Effector memory CD4-positive, alpha-beta T cell (primary cell): Measurements from ENCODE around the gene IL21R.
A peak's percentile ranks its signal among the peaks of the same experiment; 100 is the strongest.

Source experiments
- DNase-seq, 3 donors: peaks; one replicate each; pipeline ENCODE4 v3.0.0-alpha.2; 2020
- H3K27ac ChIP-seq: 2 replicates; pipeline ENCODE4 v1.7.0; 2013; ENCODE audit warnings: mild to moderate bottlenecking, low read length, moderate library complexity; ENCODE audit not compliant: insufficient read depth, poor library complexity, severe bottlenecking
- H3K27me3 ChIP-seq: replicated peaks from 2 replicates; pipeline ENCODE4 v1.7.0; 2013; ENCODE audit warnings: mild to moderate bottlenecking, low read length; ENCODE audit not compliant: insufficient read depth, control insufficient read depth, poor library complexity, severe bottlenecking
- H3K36me3 ChIP-seq: 2 replicates; pipeline ENCODE4 v1.7.0; 2013; ENCODE audit warnings: mild to moderate bottlenecking, low read length, moderate library complexity; ENCODE audit not compliant: control insufficient read depth, insufficient read depth
- H3K4me1 ChIP-seq: 2 replicates; pipeline ENCODE4 v1.7.0; 2013; ENCODE audit warnings: low read length, mild to moderate bottlenecking; ENCODE audit not compliant: control insufficient read depth, insufficient read depth, poor library complexity, severe bottlenecking
- H3K4me3 ChIP-seq: 2 replicates; pipeline ENCODE4 v1.7.0; 2013; ENCODE audit warnings: low read length, low read depth, mild to moderate bottlenecking; ENCODE audit not compliant: insufficient read depth, poor library complexity, severe bottlenecking
- H3K9me3 ChIP-seq: 2 replicates; pipeline ENCODE4 v1.7.0; 2013; ENCODE audit warnings: mild to moderate bottlenecking, low read length, moderate library complexity; ENCODE audit not compliant: control insufficient read depth
- total RNA-seq, 3 donors: gene quantifications; one replicate each; lab custom pipeline; 2026; lab: John Stamatoyannopoulos, UW

Gene IL21R
- 47.8 to 123 (median 62.4) reads per million in 3 donors for total RNA-seq

GRCh38 chr16:27401768-27402568 is at the start of gene IL21R:
Gene IL21R, plus strand, starts transcription at chr16:27402174. Its CDS starts 27,898 bp downstream, at chr16:27430072.
- Histone ChIP-seq H3K4me1 (peaks cover 46% of the 10 kb centered on the region), H3K4me3 (peak within 1 kb of the TSS; percentile 62), H3K27me3 (no peaks in the 10 kb centered on the region), H3K36me3 (no peaks in the 10 kb centered on the region), H3K27ac (peak within 1 kb of the TSS; percentile 83), H3K9me3 (no peaks in the 10 kb centered on the region)
- DNase-seq = peak; percentile 74 to 89 (median 88)

- Histone ChIP-seq H3K4me1 (no peaks in the 10 kb centered on the region), H3K27ac (no peak overlapping the region), H3K36me3 (peaks cover 85% of the 10 kb centered on the region), H3K9me3 (no peaks in the 10 kb centered on the region), H3K4me3 (no peak overlapping the region), H3K27me3 (no peaks in the 10 kb centered on the region)
- DNase-seq = no peak
Measured at GRCh38 chr16:27353853-27354252, 48.1 kb upstream of the IL21R start.

- Histone ChIP-seq H3K36me3 (peaks cover 80% of the 10 kb centered on the region), H3K4me1 (no peaks in the 10 kb centered on the region), H3K9me3 (no peaks in the 10 kb centered on the region), H3K4me3 (no peak overlapping the region), H3K27me3 (no peaks in the 10 kb centered on the region), H3K27ac (peak overlapping the region; percentile 19)
- DNase-seq = peak in 2 of 3 donors; percentile 16 to 18
Measured at GRCh38 chr16:27355610-27356009, 46.4 kb upstream of the IL21R start.

GRCh38 chr16:27356794-27357193 is 45.2 kb upstream of the IL21R start:
- H3K9me3 ChIP-seq = no peaks in the 10 kb centered on the region
- no peaks in the 10 kb centered on the region for H3K4me1 ChIP-seq
- no peak overlapping the region for H3K27ac ChIP-seq
- H3K4me3 ChIP-seq = no peak overlapping the region
- no peak for DNase-seq
- H3K36me3 ChIP-seq = peaks cover 81% of the 10 kb centered on the region
- no peaks in the 10 kb centered on the region for H3K27me3 ChIP-seq

GRCh38 chr16:27359051-27359450 is 42.9 kb upstream of the IL21R start:
- no peak overlapping the region for H3K4me3 ChIP-seq
- peaks cover 85% of the 10 kb centered on the region for H3K36me3 ChIP-seq
- no peaks in the 10 kb centered on the region for H3K4me1 ChIP-seq
- H3K27me3 ChIP-seq = no peaks in the 10 kb centered on the region
- H3K9me3 ChIP-seq = no peaks in the 10 kb centered on the region
- no peak overlapping the region for H3K27ac ChIP-seq
- DNase-seq = no peak

- Histone ChIP-seq H3K4me1 (no peaks in the 10 kb centered on the region), H3K27me3 (no peaks in the 10 kb centered on the region), H3K9me3 (no peaks in the 10 kb centered on the region), H3K36me3 (peaks cover 83% of the 10 kb centered on the region), H3K4me3 (no peak overlapping the region), H3K27ac (no peak overlapping the region)
- DNase-seq = no peak
Measured at GRCh38 chr16:27359615-27360014, 42.4 kb upstream of the IL21R start.

GRCh38 chr16:27361987-27362386 is 40.0 kb upstream of the IL21R start:
- no peak overlapping the region for H3K4me3 ChIP-seq
- H3K27me3 ChIP-seq = no peaks in the 10 kb centered on the region
- H3K36me3 ChIP-seq = peaks cover 63% of the 10 kb centered on the region
- no peaks in the 10 kb centered on the region for H3K9me3 ChIP-seq
- peaks cover 9% of the 10 kb centered on the region for H3K4me1 ChIP-seq
- no peak overlapping the region for H3K27ac ChIP-seq
- DNase-seq = no peak

GRCh38 chr16:27362570-27363245 is 39.3 kb upstream of the IL21R start:
- peaks cover 60% of the 10 kb centered on the region for H3K36me3 ChIP-seq

GRCh38 chr16:27363246-27363632 is 38.7 kb upstream of the IL21R start:
- H3K36me3 ChIP-seq = peaks cover 56% of the 10 kb centered on the region

More at GRCh38 chr16:27362570-27363245, 39.3 kb upstream of the IL21R start:
- Histone ChIP-seq H3K4me1 (peaks cover 14% of the 10 kb centered on the region), H3K9me3 (no peaks in the 10 kb centered on the region), H3K27ac (no peak overlapping the region), H3K27me3 (no peaks in the 10 kb centered on the region), H3K4me3 (no peak overlapping the region)
- no peak for DNase-seq

GRCh38 chr16:27363797-27364196 is 38.2 kb upstream of the IL21R start:
- H3K4me1 ChIP-seq = peaks cover 24% of the 10 kb centered on the region
- no peak overlapping the region for H3K4me3 ChIP-seq
- no peaks in the 10 kb centered on the region for H3K27me3 ChIP-seq
- no peaks in the 10 kb centered on the region for H3K9me3 ChIP-seq
- peaks cover 50% of the 10 kb centered on the region for H3K36me3 ChIP-seq
- no peak overlapping the region for H3K27ac ChIP-seq
- DNase-seq = no peak

More at GRCh38 chr16:27363246-27363632, 38.7 kb upstream of the IL21R start:
- no peak for DNase-seq
- no peaks in the 10 kb centered on the region for H3K27me3 ChIP-seq
- H3K9me3 ChIP-seq = no peaks in the 10 kb centered on the region
- no peak overlapping the region for H3K27ac ChIP-seq
- H3K4me3 ChIP-seq = no peak overlapping the region
- H3K4me1 ChIP-seq = peaks cover 20% of the 10 kb centered on the region
